ENCODE data around the gene FAM3D.
A peak's percentile ranks its signal among the peaks of the same experiment; 100 is the strongest.

The FAM3D gene

GRCh38 chr3:58625196-58625824 lies 41.3 kb downstream of the FAM3D start:
- DNase-seq: no peak

GRCh38 chr3:58624550-58624949 lies 42.0 kb downstream of the FAM3D start:
- no peak for DNase-seq

- DNase-seq: no peak
Observed at GRCh38 chr3:58623961-58624360, 42.6 kb downstream of the FAM3D start.

- DNase-seq: no peak
Observed at GRCh38 chr3:58623478-58623877, 43.1 kb downstream of the FAM3D start.

- DNase-seq: no peak
Observed at GRCh38 chr3:58622892-58623291, 43.7 kb downstream of the FAM3D start.

- no peak for DNase-seq
Observed at GRCh38 chr3:58622436-58622835, 44.1 kb downstream of the FAM3D start.

GRCh38 chr3:58621086-58621830 lies 45.3 kb downstream of the FAM3D start:
- DNase-seq: no peak

GRCh38 chr3:58620421-58620820 lies 46.2 kb downstream of the FAM3D start:
- no peak for DNase-seq

GRCh38 chr3:58617338-58617761 lies 49.2 kb downstream of the FAM3D start:
- peak; percentile 74 for DNase-seq

GRCh38 chr3:58613236-58614132 lies 53.1 kb downstream of the FAM3D start:
- DNase-seq: no peak

- DNase-seq: no peak
Observed at GRCh38 chr3:58612830-58613229, 53.7 kb downstream of the FAM3D start.

GRCh38 chr3:58609990-58610389 lies 56.6 kb downstream of the FAM3D start:
- no peak for DNase-seq

- DNase-seq: no peak
Observed at GRCh38 chr3:58608648-58609047, 57.9 kb downstream of the FAM3D start.

GRCh38 chr3:58607816-58608215 lies 58.8 kb downstream of the FAM3D start:
- no peak for DNase-seq

GRCh38 chr3:58606693-58607092 lies 59.9 kb downstream of the FAM3D start:
- DNase-seq: no peak

- DNase-seq: no peak
Observed at GRCh38 chr3:58604031-58604430, 62.5 kb downstream of the FAM3D start.

GRCh38 chr3:58603606-58604005 lies 63.0 kb downstream of the FAM3D start:
- no peak for DNase-seq

- DNase-seq: no peak
Observed at GRCh38 chr3:58597770-58598310, 68.7 kb downstream of the FAM3D start.

GRCh38 chr3:58596834-58597518 lies 69.6 kb downstream of the FAM3D start:
- no peak for DNase-seq

- DNase-seq: no peak
Observed at GRCh38 chr3:58594117-58594516, 72.5 kb downstream of the FAM3D start.

- peak; percentile 69 for DNase-seq
Observed at GRCh38 chr3:58591517-58592510, 74.8 kb downstream of the FAM3D start.

All from islet precursor cell (in vitro differentiated cells).